Endothelial cell of umbilical vein (primary cell): ENCODE measurements around the gene NCS1.

Experiments
- CTCF ChIP-seq, 2 donors: IDR thresholded peaks; 1 replicate in 1 of 2; 2 replicates in 1 of 2; pipeline ENCODE4 v1.5.1; 2011; ENCODE audit warnings: low read length in 2 of 2, mild to moderate bottlenecking in 2 of 2, moderate library complexity in 2 of 2, control low read depth in 1 of 2, inconsistent platforms in 1 of 2, low read depth in 1 of 2; ENCODE audit not compliant: insufficient read depth in 1 of 2; ENCODE audit errors: extremely low read depth in 1 of 2
- EZH2 ChIP-seq: IDR thresholded peaks from 2 replicates; pipeline ENCODE4 v1.6.1; 2012; ENCODE audit warnings: borderline replicate concordance, low read depth, mild to moderate bottlenecking, moderate library complexity, low read length, inconsistent platforms; ENCODE audit not compliant: severe bottlenecking
- FOS ChIP-seq: IDR thresholded peaks from 2 replicates; pipeline ENCODE4 v1.6.1; 2011; ENCODE audit warnings: mild to moderate bottlenecking, low read length, moderate library complexity, borderline replicate concordance; ENCODE audit not compliant: insufficient read depth
- JUN ChIP-seq: IDR thresholded peaks from 2 replicates; pipeline ENCODE4 v1.6.1; 2011; ENCODE audit warnings: borderline replicate concordance, low read depth; ENCODE audit not compliant: insufficient read length, insufficient read depth
- MAX ChIP-seq: IDR thresholded peaks from 2 replicates; pipeline ENCODE4 v1.6.1; 2011; ENCODE audit not compliant: insufficient read depth, insufficient read length
- MYC ChIP-seq: IDR thresholded peaks from one replicate; pipeline ENCODE4 v1.6.1; 2011; ENCODE audit warnings: mild to moderate bottlenecking, low read depth, low read length
- POLR2A ChIP-seq: IDR thresholded peaks from 2 replicates; pipeline ENCODE4 v1.6.1; 2012; ENCODE audit warnings: low read depth, mild to moderate bottlenecking, control low read depth, low read length
- POLR2AphosphoS5 ChIP-seq: IDR thresholded peaks from 2 replicates; pipeline ENCODE4 v1.6.1; 2012; ENCODE audit warnings: low read depth, mild to moderate bottlenecking, control low read depth, low read length, moderate library complexity; ENCODE audit not compliant: insufficient read depth

- TF ChIP-seq CTCF (IDR thresholded peaks at IDR 0.05; ENCODE audit: extremely low read depth in 1 of 2, insufficient read depth in 1 of 2, low read depth in 1 of 2, low read length in 2 of 2) (no peak), JUN (no peak), MAX (no peak), POLR2AphosphoS5 (no peak), POLR2A (no peak), MYC (no peak), EZH2 (no peak), FOS (no peak)
These were observed 61.4 kb downstream of the NCS1 start for GRCh38 chr9:130233587-130233945.
